ENCODE data around the gene NFATC3.

Gene NFATC3

DNA sequence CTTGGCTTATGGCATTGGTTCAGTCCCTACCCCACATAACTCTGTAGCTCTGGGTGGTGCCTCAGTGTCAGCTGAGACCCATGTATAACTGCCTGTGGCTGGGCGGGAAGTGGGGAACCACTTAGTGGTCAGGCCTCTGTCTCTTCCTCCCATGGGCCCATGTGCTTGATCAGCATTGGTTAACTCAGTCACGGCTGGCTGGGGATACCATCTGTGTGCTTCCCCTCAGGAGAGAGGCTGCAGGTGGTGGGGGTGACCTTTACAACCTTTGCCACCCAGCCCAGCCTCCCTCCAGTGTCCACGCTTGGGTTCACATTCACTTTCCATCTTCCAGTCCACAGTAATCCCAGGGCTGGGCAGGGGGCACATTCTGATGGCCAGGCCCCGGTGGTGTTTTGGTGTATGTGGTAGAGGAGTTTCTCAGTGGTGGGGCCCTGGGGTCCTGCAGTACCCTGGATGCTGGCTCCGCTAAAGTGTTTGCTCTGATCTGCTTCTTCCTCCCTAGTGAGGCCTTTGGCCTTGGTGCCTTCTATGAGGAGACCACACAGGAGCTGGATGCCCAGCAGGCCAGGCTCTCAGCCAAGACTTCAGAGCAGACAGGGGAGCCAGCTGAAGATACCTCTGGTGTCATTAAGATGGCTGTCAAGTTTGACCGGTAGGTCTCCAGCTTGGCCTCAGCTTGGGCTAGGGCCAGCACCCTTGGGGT, 10.2 kb upstream of the NFATC3 start:
- Histone ChIP-seq H3K27ac (replicated peaks) (peak overlapping the region; percentile 55), H3K27me3 (ENCODE audit: insufficient read depth, poor library complexity, severe bottlenecking) (no peaks in the 10 kb centered on the region), H3K4me3 (replicated peaks; ENCODE audit: insufficient read depth, low read length) (no peak overlapping the region)
- peak; percentile 72 to 91 for DNase-seq (ENCODE audit: low read depth in 1 of 2, low spot score in 1 of 2)
- TF ChIP-seq SPI1 (IDR thresholded peaks at IDR 0.05; ENCODE audit: borderline replicate concordance, low read depth) (peak; percentile 75; the same call in 1 of the 2 replicates), POLR2AphosphoS5 (IDR thresholded peaks at IDR 0.05; ENCODE audit: low read depth) (peak; percentile 90), CTCF (IDR thresholded peaks at IDR 0.05; ENCODE audit: insufficient read depth, low read length) (no peak), GABPA (IDR thresholded peaks at IDR 0.05; ENCODE audit: low read depth) (no peak), REST (IDR thresholded peaks at IDR 0.05; ENCODE audit: insufficient replicate concordance, low read depth) (no peak)

GRCh38 chr16:68075980-68076379, 9.2 kb upstream of the NFATC3 start:
- Histone ChIP-seq H3K4me3 (replicated peaks; ENCODE audit: insufficient read depth, low read length) (no peak overlapping the region), H3K27me3 (ENCODE audit: insufficient read depth, poor library complexity, severe bottlenecking) (no peaks in the 10 kb centered on the region), H3K27ac (replicated peaks) (peak overlapping the region; percentile 55)
- DNase-seq (ENCODE audit: low read depth in 1 of 2, low spot score in 1 of 2) = no peak
- TF ChIP-seq REST (IDR thresholded peaks at IDR 0.05; ENCODE audit: insufficient replicate concordance, low read depth) = no peak
- no peak for TF ChIP-seq GABPA (IDR thresholded peaks at IDR 0.05; ENCODE audit: low read depth)
- TF ChIP-seq SPI1 (IDR thresholded peaks at IDR 0.05; ENCODE audit: borderline replicate concordance, low read depth) = no peak
- no peak for TF ChIP-seq CTCF (IDR thresholded peaks at IDR 0.05; ENCODE audit: insufficient read depth, low read length)
- TF ChIP-seq POLR2AphosphoS5 (IDR thresholded peaks at IDR 0.05; ENCODE audit: low read depth) = no peak

GRCh38 chr16:68076560-68076959, 8.6 kb upstream of the NFATC3 start:
- TF ChIP-seq REST (IDR thresholded peaks at IDR 0.05; ENCODE audit: insufficient replicate concordance, low read depth) (no peak), SPI1 (IDR thresholded peaks at IDR 0.05; ENCODE audit: borderline replicate concordance, low read depth) (no peak), POLR2AphosphoS5 (IDR thresholded peaks at IDR 0.05; ENCODE audit: low read depth) (no peak), CTCF (IDR thresholded peaks at IDR 0.05; ENCODE audit: insufficient read depth, low read length) (no peak)

More at GRCh38 chr16:68076560-68076959, 8.6 kb upstream of the NFATC3 start:
- Histone ChIP-seq H3K4me3 (replicated peaks; ENCODE audit: insufficient read depth, low read length) (no peak overlapping the region), H3K27ac (replicated peaks) (peak overlapping the region; percentile 55), H3K27me3 (ENCODE audit: insufficient read depth, poor library complexity, severe bottlenecking) (no peaks in the 10 kb centered on the region)
- DNase-seq (ENCODE audit: low read depth in 1 of 2, low spot score in 1 of 2) = no peak

Measured in HL-60 (cell line).